ENCODE measurements around the gene FLOT2. TPM values are rescaled to one million over a fixed set of nuclear protein-coding genes. Genes with fewer than 3 reads are reported as not detected.
"Not testable (repeated sequence)": the region's sequence is repeated elsewhere in the genome, so short reads cannot be mapped to it uniquely, and the experiment has no call there.

FLOT2 gene
- total RNA-seq, 4 donors from 2014 or later: 44.8 to 81.8 (median 65.2) TPM

GRCh38 chr17:28937044-28937729 lies 39.7 kb upstream of the FLOT2 start:
- 41 to 61% methylated on average over 5 of the region's 5 CpGs for WGBS, 2 donors
- Histone ChIP-seq H3K4me3 (no peak overlapping the region), H3K36me3 (peaks cover 0 to 22% (median 0%) of the 10 kb centered on the region in 3 donors), H3K27ac (peak overlapping the region in 2 of 4 donors; percentile 27 to 69), H3K27me3 (no peaks in the 10 kb centered on the region), H3K9me3 (no peaks in the 10 kb centered on the region), H3K4me1 (peaks cover 3 to 70% (median 37%) of the 10 kb centered on the region in 3 donors)
- intact Hi-C loops (cut with DNase I): no loop called here
- no peak for TF ChIP-seq CTCF (IDR thresholded peaks at IDR 0.05)
- no peak for TF ChIP-seq POLR2A (IDR thresholded peaks at IDR 0.05)
- no peak for DNase-seq

DNA sequence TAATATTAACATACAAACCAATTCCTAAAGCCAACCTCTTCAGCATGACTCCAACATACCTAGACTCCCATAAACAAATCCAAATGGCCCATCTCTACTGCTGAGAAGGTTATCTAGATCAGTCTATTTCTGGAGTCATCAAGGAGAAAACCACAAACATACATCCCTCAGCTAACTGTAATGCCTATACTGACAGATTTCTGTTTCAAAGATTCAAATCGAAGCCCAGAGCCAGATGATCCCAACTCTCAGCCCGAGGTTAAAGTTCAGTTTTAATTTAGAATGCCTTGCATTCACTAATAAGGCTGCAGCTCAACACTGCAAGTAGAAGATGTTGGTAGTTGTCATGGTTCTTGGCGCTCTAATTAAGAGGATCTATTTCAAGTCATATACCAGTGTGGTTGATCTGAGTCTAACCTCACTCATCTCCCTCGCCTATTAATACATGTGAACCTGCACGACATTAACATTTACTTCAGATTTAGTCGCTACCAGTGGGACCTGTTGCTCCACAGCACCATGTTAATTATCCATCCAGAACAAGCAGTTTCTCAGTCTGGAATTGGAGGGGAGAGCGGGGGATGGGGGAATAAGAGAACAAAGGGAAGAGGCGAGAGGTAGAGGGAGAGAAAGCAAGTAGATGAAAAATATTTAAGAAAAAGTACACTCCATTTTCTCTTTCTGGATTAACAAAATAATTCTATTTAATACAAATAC lies 38.4 kb upstream of the FLOT2 start:
- no peak for DNase-seq
- intact Hi-C loops (cut with DNase I): no loop called here
- Histone ChIP-seq H3K4me1 (peaks cover 3 to 62% (median 34%) of the 10 kb centered on the region in 3 donors), H3K36me3 (peaks cover 0 to 10% (median 0%) of the 10 kb centered on the region in 3 donors), H3K9me3 (no peaks in the 10 kb centered on the region), H3K27ac (no peak overlapping the region), H3K27me3 (no peaks in the 10 kb centered on the region), H3K4me3 (no peak overlapping the region)
- 84 to 85% methylated on average over 8 of the region's 8 CpGs for WGBS, 2 donors
- TF ChIP-seq CTCF (IDR thresholded peaks at IDR 0.05): no peak
- TF ChIP-seq POLR2A (IDR thresholded peaks at IDR 0.05): no peak

GRCh38 chr17:28934508-28934907 lies 37.0 kb upstream of the FLOT2 start:
- H3K27ac ChIP-seq; H3K9me3 ChIP-seq; DNase-seq; H3K27me3 ChIP-seq; H3K4me3 ChIP-seq; intact Hi-C loops (cut with DNase I); H3K36me3 ChIP-seq: not testable (repeated sequence)
- peaks cover 3 to 48% (median 28%) of the 10 kb centered on the region in 3 donors for H3K4me1 ChIP-seq
- 93% methylated on average over 8 of the region's 8 CpGs for WGBS, 2 donors

- peaks cover 0 to 40% (median 3%) of the 10 kb centered on the region in 3 donors for H3K36me3 ChIP-seq
- intact Hi-C loops (cut with DNase I): no loop called here
- H3K27me3 ChIP-seq: no peaks in the 10 kb centered on the region
- DNase-seq: no peak
- no peak overlapping the region for H3K27ac ChIP-seq
- no peak overlapping the region for H3K4me3 ChIP-seq
- peaks cover 0 to 6% (median 4%) of the 10 kb centered on the region in 3 donors for H3K9me3 ChIP-seq
- TF ChIP-seq POLR2A (IDR thresholded peaks at IDR 0.05) (no peak), CTCF (IDR thresholded peaks at IDR 0.05) (no peak)
- WGBS, 2 donors: 92 to 100% methylated on average over 2 of the region's 2 CpGs
- peaks cover 0 to 28% (median 4%) of the 10 kb centered on the region in 3 donors for H3K4me1 ChIP-seq
Observed at GRCh38 chr17:28929787-28930186, 32.3 kb upstream of the FLOT2 start.

DNA sequence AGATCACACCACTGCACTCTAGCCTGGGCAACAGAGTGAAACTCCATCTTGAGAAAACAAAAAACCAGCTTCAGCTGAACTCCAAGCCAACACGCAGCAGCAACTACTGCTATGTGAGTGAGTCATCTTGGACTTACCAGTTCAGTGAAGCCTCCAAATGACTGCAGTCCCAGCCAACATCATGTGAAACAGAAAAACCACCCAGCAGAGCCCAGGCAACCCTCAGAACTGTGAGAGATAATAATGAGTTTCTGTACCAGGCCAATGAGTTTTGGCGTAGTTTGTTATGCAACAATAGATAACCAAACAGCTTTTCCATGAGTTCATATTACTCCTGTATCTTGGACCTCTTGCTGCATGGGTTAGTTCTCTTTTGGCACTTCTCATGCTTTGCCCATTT lies 30.5 kb upstream of the FLOT2 start:
- Histone ChIP-seq H3K9me3 (peaks cover 0 to 6% (median 4%) of the 10 kb centered on the region in 3 donors), H3K4me3 (no peak overlapping the region), H3K4me1 (peaks cover 0 to 26% (median 4%) of the 10 kb centered on the region in 3 donors), H3K36me3 (peaks cover 7 to 57% (median 12%) of the 10 kb centered on the region in 3 donors), H3K27me3 (no peaks in the 10 kb centered on the region), H3K27ac (no peak overlapping the region)
- no peak for DNase-seq
- 51 to 67% methylated on average over 2 of the region's 2 CpGs for WGBS, 2 donors
- no peak for TF ChIP-seq CTCF (IDR thresholded peaks at IDR 0.05)
- TF ChIP-seq POLR2A (IDR thresholded peaks at IDR 0.05): no peak
- intact Hi-C loops (cut with DNase I): no loop called here

Measured in esophagus squamous epithelium (tissue), 5 donors.